GM13977 (cell line): ENCODE results near the gene RYK.

Source experiments
- DNase-seq: peaks from one replicate; pipeline ENCODE4 v3.0.0; 2012; ENCODE audit warnings: low spot score
- in situ Hi-C: fragments of 300-500 bp; cut with MboI; formaldehyde crosslinking; loops from one replicate; pipeline ENCODE4 v1.12.0; 2022; ENCODE audit warnings: low sequenced_read_pairs, low pct_unique_long_range_greater_than_20kb, mixed read lengths, inconsistent platforms; ENCODE audit not compliant: unreplicated experiment
- TF ChIP-seq, protein P1 (sequence below): IDR thresholded peaks from 2 replicates; pipeline ENCODE4 v1.5.1; 2012; ENCODE audit warnings: mild to moderate bottlenecking, control low read depth; ENCODE audit not compliant: insufficient read depth; ENCODE audit errors: extremely low read depth, missing control alignments

Gene RYK

GRCh38 chr3:134148534-134148933, 102.1 kb downstream of the RYK start:
- TF ChIP-seq, protein P1, sequence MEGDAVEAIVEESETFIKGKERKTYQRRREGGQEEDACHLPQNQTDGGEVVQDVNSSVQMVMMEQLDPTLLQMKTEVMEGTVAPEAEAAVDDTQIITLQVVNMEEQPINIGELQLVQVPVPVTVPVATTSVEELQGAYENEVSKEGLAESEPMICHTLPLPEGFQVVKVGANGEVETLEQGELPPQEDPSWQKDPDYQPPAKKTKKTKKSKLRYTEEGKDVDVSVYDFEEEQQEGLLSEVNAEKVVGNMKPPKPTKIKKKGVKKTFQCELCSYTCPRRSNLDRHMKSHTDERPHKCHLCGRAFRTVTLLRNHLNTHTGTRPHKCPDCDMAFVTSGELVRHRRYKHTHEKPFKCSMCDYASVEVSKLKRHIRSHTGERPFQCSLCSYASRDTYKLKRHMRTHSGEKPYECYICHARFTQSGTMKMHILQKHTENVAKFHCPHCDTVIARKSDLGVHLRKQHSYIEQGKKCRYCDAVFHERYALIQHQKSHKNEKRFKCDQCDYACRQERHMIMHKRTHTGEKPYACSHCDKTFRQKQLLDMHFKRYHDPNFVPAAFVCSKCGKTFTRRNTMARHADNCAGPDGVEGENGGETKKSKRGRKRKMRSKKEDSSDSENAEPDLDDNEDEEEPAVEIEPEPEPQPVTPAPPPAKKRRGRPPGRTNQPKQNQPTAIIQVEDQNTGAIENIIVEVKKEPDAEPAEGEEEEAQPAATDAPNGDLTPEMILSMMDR, result no peak
- no peak for DNase-seq
- in situ Hi-C loops, result no loop called here

- in situ Hi-C loops, result no loop called here
- TF ChIP-seq, protein P1, result no peak
- no peak for DNase-seq
Observed at GRCh38 chr3:134147411-134147810, 103.2 kb downstream of the RYK start.

GRCh38 chr3:134146666-134147065, 104.0 kb downstream of the RYK start:
- no peak for DNase-seq
- in situ Hi-C loops, result no loop called here
- TF ChIP-seq, protein P1, result no peak

DNA sequence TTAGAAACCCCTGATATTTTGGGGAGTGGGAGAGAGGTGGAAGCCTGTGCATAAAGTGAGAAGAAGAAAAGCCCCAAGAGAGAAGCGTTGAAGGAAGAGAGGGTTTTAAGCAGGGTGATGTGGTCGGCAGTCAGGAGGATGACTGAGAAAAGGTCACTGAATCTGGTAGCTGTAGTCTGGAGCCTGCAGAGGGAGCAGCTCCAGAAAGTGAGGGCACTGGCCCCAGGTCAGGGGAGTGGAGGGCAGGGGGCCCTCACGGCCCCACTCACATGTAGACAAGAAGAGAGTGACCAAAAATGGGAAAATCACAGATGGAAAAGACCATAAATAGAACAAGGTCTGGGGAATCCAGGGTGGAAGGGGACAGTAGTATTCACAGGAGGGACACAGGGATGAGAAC, 105.5 kb downstream of the RYK start:
- no peak for DNase-seq
- TF ChIP-seq, protein P1, result no peak
- in situ Hi-C loops, result no loop called here

GRCh38 chr3:134144694-134145093, 106.0 kb downstream of the RYK start:
- in situ Hi-C loops, result no loop called here
- DNase-seq, result no peak

DNA sequence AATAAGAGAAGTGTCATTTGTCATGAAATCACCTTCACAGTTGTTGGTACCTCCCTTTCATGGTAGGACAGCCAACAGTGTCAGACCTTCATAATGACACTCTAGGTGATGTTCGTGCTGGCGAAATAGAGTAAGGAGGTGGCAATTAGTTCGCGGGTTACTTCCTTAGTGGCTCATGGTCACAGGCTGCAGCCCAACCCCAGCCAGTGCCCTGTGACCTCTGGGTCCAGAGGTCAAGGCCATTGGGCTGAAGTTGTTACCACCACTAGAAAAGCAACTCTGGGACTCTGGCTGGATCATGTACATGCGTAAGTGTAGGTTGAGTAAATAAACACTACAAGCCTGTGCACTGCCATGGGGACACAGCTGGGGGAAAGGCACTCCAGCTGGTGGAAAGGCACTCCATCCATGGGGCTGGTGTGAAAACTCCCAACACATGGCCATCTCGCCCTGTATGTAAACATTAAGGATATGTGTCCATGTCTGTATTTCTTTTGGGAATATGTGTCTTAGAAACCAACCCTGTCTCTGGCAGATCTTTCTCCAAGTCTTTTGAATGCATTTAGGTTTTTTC, 106.7 kb downstream of the RYK start:
- in situ Hi-C loops, result no loop called here
- DNase-seq, result no peak

More at GRCh38 chr3:134144694-134145093, 106.0 kb downstream of the RYK start:
- TF ChIP-seq, protein P1, result no peak

More for the DNA sequence above, 106.7 kb downstream of the RYK start:
- TF ChIP-seq, protein P1, result no peak
